Mucosa of rectum (tissue), 2 donors: ENCODE results near the gene FBXL3.
"Not testable (repeated sequence)": the region's sequence is repeated elsewhere in the genome, so short reads cannot be mapped to it uniquely, and the experiment has no call there.

Experiments used
- H3K27ac ChIP-seq, 2 donors: one replicate each; pipeline ENCODE4 v1.7.0; 2013; ENCODE audit warnings: inconsistent platforms in 2 of 2, low read depth in 2 of 2, low read length in 2 of 2
- H3K27me3 ChIP-seq, 2 donors: one replicate each; pipeline ENCODE4 v1.7.0; 2013; ENCODE audit warnings: low read length in 2 of 2; ENCODE audit not compliant: control insufficient read depth in 2 of 2, insufficient read depth in 2 of 2
- H3K36me3 ChIP-seq, 2 donors: one replicate each; pipeline ENCODE4 v1.7.0; 2013; ENCODE audit warnings: low read length in 2 of 2; ENCODE audit not compliant: control insufficient read depth in 2 of 2, insufficient read depth in 2 of 2
- H3K4me1 ChIP-seq, 2 donors: one replicate each; pipeline ENCODE4 v1.7.0; 2013; ENCODE audit warnings: low read length in 2 of 2, mild to moderate bottlenecking in 1 of 2; ENCODE audit not compliant: control insufficient read depth in 2 of 2, insufficient read depth in 2 of 2
- H3K4me3 ChIP-seq, 2 donors: one replicate each; pipeline ENCODE4 v1.7.0; 2013; ENCODE audit warnings: low read length in 2 of 2
- H3K9ac ChIP-seq, 2 donors: one replicate each; pipeline ENCODE4 v1.7.0; 2013; ENCODE audit warnings: low read length in 2 of 2, low read depth in 1 of 2, mild to moderate bottlenecking in 1 of 2
- H3K9me3 ChIP-seq, 2 donors: one replicate each; pipeline ENCODE4 v1.7.0; 2013; ENCODE audit warnings: low read length in 2 of 2; ENCODE audit not compliant: control insufficient read depth in 2 of 2
- donor health status: healthy.
- donor health status: Normal muscosa, but diverticular disease.

Gene FBXL3

DNA sequence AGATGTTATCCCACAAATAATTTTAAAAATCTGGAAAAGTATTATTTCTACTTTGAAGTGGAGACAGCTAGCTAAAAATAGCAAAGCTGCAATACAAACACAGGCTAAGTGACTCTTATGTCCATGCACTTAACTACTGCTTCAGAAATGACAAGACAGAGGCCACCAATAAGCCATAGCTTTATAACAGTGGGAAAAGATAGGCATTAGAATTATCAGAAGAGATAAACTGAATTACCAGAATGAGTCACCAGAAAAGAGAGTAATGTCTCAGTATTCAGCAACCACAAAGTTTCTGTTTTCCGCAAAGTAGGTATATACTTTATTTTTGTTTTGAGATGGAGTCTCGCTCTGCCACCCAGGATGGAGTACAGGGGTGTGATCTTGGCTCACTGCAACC lies 17.9 kb downstream of the FBXL3 start:
- Histone ChIP-seq H3K27ac (no peak overlapping the region), H3K27me3 (no peaks in the 10 kb centered on the region), H3K4me3 (no peak overlapping the region), H3K4me1 (peaks cover 2% of the 10 kb centered on the region in 2 donors), H3K36me3 (peaks cover 53 to 55% of the 10 kb centered on the region in 2 donors), H3K9ac (no peak overlapping the region), H3K9me3 (no peaks in the 10 kb centered on the region)

DNA sequence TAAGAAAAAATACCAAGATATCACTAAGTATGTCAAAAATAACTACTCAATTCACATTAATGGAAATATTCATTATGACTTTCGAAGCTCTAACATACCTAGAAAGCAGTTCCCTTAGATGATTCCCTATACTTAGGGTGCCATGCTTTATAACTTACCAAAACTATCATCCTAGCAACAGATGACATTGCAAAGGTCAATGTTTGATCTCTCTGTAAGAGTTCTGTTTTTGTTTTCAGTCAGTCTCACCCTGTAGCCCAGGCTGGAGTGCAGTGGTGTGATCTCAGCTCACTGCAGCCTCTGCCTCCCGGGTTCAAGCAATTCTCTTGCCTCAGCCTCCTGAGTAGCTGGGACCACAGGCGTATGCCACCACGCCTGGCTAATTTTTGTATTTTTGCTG lies 18.6 kb downstream of the FBXL3 start:
- peaks cover 49 to 51% of the 10 kb centered on the region in 2 donors for H3K36me3 ChIP-seq
- not testable (repeated sequence) for H3K9me3 ChIP-seq, H3K4me3 ChIP-seq, H3K27ac ChIP-seq, H3K9ac ChIP-seq, H3K4me1 ChIP-seq, H3K27me3 ChIP-seq

DNA sequence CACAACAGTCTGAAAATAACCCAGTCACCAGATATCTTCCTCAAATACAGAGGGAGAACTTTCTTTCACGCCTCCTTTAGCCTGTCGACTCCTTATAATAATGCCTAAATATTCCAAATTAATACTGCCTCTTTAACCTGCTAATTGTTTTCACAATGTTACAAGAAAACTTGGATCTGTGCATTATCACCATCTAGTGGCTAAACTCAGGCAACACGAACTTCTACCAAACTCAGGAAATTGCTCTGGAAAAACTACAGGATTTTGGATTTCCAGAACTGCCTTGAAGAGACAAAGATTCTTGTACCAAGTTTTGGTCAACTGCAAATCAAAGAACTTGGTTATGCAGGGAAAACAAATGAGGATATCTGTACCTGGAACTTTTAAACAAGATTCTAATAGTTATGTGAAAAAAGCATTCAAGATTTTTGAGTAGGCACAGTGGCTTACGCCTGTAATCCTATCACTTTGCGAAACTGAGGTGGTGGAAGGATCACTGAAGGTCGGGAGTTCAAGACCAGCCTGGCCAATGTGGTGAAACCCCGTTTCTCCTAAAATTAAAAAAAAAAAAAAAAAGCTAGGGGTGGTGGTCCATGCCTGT lies 24.3 kb downstream of the FBXL3 start:
- Histone ChIP-seq H3K9ac (no peak overlapping the region), H3K9me3 (no peaks in the 10 kb centered on the region), H3K27me3 (no peaks in the 10 kb centered on the region), H3K4me1 (peaks cover 3 to 4% of the 10 kb centered on the region in 2 donors), H3K27ac (no peak overlapping the region), H3K4me3 (no peak overlapping the region), H3K36me3 (peaks cover 30 to 31% of the 10 kb centered on the region in 2 donors)

DNA sequence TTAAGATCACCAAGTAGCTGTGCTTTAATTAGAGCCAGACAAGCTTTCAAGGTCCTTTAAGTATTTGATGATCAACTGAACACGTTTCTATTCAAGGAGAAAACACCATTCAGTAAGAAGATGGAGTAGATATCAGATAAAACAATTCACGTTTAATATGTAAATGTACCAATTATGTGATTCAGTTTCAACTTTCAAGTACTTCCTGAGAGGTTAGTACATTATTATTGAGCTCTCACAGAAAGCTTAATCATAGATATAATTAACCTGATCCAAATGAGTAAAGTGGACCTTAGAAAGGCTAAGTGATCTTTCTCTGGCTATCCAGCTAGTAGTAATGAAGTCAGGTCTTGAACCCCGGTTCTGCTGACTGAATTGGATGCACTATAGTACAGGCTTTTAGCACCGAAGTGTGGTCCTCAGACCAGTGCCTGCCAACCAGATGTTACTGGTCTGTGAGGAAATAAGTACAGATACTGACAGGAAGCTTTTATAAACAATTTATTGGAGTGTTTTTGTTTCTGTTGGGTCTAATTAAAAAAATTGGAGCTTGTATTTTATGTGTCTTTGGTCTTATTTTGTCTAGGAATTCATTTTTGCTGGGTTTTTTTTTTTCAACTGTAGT lies 24.9 kb downstream of the FBXL3 start:
- Histone ChIP-seq H3K9ac (no peak overlapping the region), H3K27me3 (no peaks in the 10 kb centered on the region), H3K4me1 (peaks cover 3 to 4% of the 10 kb centered on the region in 2 donors), H3K27ac (no peak overlapping the region), H3K4me3 (no peak overlapping the region), H3K36me3 (peaks cover 25 to 26% of the 10 kb centered on the region in 2 donors), H3K9me3 (no peaks in the 10 kb centered on the region)

DNA sequence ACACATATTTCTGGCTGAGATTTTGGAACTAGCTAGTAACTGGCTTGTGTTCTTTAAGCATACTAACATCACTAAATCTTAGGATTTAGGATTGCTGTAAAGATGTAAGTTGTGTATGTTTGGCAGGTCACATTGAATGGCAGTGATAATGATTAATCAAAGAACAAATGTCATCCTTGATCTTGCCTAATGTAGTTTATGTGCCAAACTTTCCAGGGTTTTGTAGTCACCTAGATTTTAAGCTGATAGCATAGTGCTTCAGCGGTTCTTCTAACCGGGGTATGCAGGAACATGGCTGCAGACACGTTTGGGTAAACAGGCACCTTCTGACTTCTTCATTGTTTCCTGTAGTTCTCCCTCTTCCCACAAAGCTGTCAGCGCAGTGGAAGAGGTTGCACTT lies 25.4 kb downstream of the FBXL3 start:
- peaks cover 20 to 23% of the 10 kb centered on the region in 2 donors for H3K36me3 ChIP-seq
- peaks cover 3 to 4% of the 10 kb centered on the region in 2 donors for H3K4me1 ChIP-seq
- no peak overlapping the region for H3K9ac ChIP-seq
- no peaks in the 10 kb centered on the region for H3K27me3 ChIP-seq
- no peak overlapping the region for H3K27ac ChIP-seq
- H3K9me3 ChIP-seq, result no peaks in the 10 kb centered on the region
- H3K4me3 ChIP-seq, result no peak overlapping the region

DNA sequence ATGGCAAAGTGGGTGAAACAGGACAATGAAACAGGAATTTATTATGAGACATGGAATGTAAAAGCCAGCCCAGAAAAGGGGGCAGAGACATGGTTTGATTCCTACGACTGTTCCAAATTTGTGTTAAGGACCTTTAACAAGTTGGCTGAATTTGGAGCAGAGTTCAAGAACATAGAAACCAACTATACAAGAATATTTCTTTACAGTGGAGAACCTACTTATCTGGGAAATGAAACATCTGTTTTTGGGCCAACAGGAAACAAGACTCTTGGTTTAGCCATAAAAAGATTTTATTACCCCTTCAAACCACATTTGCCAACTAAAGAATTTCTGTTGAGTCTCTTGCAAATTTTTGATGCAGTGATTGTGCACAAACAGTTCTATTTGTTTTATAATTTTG lies 26.5 kb downstream of the FBXL3 start:
- peaks cover 3 to 4% of the 10 kb centered on the region in 2 donors for H3K4me1 ChIP-seq
- H3K4me3 ChIP-seq, result no peak overlapping the region
- H3K9me3 ChIP-seq, result no peaks in the 10 kb centered on the region
- no peak overlapping the region for H3K27ac ChIP-seq
- peaks cover 23 to 24% of the 10 kb centered on the region in 2 donors for H3K36me3 ChIP-seq
- H3K9ac ChIP-seq, result no peak overlapping the region
- H3K27me3 ChIP-seq, result no peaks in the 10 kb centered on the region

DNA sequence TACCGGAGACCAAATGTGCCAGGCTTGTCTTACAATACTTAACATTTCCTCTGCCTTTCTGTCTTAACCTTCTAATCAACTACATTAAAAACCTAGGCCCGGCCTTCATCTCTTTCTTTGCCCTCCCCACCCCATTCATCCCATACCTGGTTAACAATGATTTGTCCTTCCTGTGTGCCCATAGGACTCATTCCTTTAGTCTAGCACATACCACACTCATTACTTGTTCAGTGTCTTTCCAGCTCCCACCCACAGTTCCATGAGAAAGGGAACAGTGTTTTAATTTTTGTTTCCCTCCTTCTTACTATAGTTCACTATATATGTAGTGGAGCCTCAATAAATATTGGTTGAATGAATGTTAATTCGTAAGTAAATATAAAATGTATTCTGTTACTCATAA lies 32.7 kb downstream of the FBXL3 start:
- peaks cover 12% of the 10 kb centered on the region in 2 donors for H3K36me3 ChIP-seq
- no peak overlapping the region for H3K4me3 ChIP-seq
- no peak overlapping the region for H3K27ac ChIP-seq
- H3K27me3 ChIP-seq, result no peaks in the 10 kb centered on the region
- H3K9ac ChIP-seq, result no peak overlapping the region
- peaks cover 9 to 15% of the 10 kb centered on the region in 2 donors for H3K4me1 ChIP-seq
- H3K9me3 ChIP-seq, result no peaks in the 10 kb centered on the region

DNA sequence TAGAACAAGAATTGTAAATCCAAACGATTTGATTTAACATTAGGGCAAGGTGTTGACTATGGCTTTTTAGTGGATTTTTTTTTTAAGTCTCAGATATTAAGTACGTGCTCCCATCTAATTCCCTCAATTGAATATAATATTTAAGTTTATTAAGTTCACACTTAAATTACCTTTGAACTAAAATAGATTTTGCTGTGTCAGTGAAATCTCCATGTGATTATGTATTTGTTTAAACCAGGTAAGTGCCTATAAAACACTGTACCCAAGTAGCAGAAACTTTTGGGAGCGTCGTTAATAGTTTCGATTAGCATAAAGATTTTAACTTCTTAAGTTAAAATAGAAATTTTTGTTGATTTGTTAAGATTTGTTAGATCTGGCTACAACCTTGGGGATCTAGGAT lies 33.5 kb downstream of the FBXL3 start:
- no peak overlapping the region for H3K9ac ChIP-seq

DNA sequence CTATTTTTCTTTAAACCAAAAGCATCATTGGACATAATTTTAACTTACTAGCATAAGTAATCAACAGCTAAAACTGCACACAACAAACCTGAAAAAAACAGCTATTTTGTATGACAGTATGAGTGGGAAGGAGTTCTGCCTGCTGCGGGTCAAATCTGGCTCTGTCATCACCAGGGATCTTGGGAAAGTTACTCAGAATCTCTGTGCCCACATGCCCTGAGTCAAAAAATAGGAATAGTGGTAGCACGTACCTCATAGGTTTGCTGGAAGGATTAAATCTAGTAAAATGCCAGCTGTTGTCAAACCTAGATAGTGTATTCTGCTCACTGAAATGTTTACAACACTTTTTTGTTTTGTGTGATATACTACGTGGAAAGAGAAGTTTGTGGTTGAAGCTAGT lies 33.9 kb downstream of the FBXL3 start:
- Histone ChIP-seq H3K4me1 (peaks cover 9 to 15% of the 10 kb centered on the region in 2 donors), H3K36me3 (peaks cover 4% of the 10 kb centered on the region in 2 donors), H3K9me3 (no peaks in the 10 kb centered on the region), H3K9ac (peak overlapping the region; percentile 87 to 92), H3K27ac (peak overlapping the region; percentile 96 to 97), H3K4me3 (peak overlapping the region; percentile 91 to 94), H3K27me3 (no peaks in the 10 kb centered on the region)

More for the DNA sequence above, 33.5 kb downstream of the FBXL3 start:
- peaks cover 9 to 15% of the 10 kb centered on the region in 2 donors for H3K4me1 ChIP-seq
- H3K9me3 ChIP-seq, result no peaks in the 10 kb centered on the region
- no peak overlapping the region for H3K27ac ChIP-seq
- peaks cover 8 to 9% of the 10 kb centered on the region in 2 donors for H3K36me3 ChIP-seq
- H3K27me3 ChIP-seq, result no peaks in the 10 kb centered on the region
- H3K4me3 ChIP-seq, result no peak overlapping the region

DNA sequence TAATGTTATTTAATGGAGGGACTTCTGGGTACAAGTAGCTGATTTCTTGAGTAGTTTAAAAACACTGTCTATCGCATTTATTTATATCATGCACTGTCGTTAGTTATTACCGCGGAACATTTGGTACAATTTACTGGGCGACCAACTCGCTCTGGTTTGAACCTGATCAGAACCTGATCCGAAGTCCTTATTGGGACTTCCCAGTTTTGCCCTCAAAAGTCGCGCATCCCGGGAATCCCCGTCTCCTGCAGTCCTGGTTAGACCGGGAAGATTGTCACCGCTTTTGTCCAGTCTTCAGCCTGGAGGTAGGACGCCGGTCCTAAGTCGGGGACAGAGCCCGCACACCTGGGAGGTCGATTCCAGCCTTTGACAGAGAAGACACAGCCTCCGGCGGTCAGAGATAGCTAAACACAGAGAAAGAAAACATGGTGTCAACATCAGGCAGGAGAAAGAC lies 34.4 kb downstream of the FBXL3 start:
- peak overlapping the region; percentile 96 to 97 for H3K27ac ChIP-seq

More for the DNA sequence above, 34.4 kb downstream of the FBXL3 start:
- Histone ChIP-seq H3K27me3 (no peaks in the 10 kb centered on the region), H3K4me1 (peaks cover 9 to 15% of the 10 kb centered on the region in 2 donors), H3K9me3 (no peaks in the 10 kb centered on the region), H3K4me3 (peak overlapping the region; percentile 91 to 94), H3K36me3 (peaks cover 4% of the 10 kb centered on the region in 2 donors), H3K9ac (peak overlapping the region; percentile 87 to 92)
